OCI-M2 (cell line): ENCODE measurements around the gene LINC01488.

Experiments used
- DNase-seq: peaks from one replicate; lab custom pipeline; 2025; ENCODE audit not compliant: unreplicated experiment; lab: John Stamatoyannopoulos, UW

Gene LINC01488

DNA sequence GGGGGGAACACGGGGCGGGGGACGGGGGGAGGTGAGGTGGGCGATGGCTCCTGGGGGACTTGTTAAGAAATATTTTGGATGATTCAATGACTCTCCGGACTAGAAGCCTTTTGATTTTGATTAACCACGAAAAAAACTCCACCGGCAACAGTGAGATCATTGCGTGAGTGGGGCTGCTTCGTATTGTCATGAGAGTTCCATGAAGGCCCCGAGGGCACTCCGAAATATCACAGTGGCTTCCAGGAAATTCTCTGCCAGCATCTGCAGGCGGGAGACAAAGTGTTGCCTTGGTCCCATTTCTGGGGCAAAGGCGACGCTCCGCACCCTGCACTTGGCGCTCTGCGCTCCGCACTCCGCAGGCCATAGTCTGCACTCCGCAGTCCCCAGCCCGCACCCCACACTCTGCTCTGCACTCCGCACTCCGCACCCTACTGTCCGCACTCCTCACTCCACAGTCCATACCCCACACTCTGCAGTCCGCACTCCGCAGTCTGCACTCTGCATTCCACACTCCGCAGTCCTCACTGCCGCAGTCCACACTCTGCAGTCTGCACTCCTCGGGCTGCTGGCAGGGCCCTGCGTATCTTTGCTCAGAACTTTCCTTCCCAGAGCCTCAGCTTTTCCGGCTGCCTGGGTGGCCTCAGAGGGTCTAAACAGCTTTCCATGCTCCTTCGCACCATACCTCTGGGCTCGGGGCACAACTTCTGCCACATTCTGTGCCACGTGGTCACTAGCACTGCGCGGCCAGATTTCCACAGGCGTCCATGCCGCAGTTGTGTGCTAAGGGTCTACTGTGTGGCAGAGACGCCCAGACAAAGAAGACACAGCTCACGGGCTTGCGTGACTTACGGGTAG, 61.1 kb downstream of the LINC01488 start:
- no peak for DNase-seq
